UCSD-AML1 (cell line): Measurements from ENCODE around the gene SF3B4.
A peak's percentile ranks its signal among the peaks of the same experiment; 100 is the strongest.
"Not testable (repeated sequence)": the region's sequence is repeated elsewhere in the genome, so short reads cannot be mapped to it uniquely, and the experiment has no call there.

Experiments used
- DNase-seq: peaks from one replicate; lab custom pipeline; 2025; ENCODE audit not compliant: unreplicated experiment; lab: John Stamatoyannopoulos, UW

SF3B4 gene, protein sequence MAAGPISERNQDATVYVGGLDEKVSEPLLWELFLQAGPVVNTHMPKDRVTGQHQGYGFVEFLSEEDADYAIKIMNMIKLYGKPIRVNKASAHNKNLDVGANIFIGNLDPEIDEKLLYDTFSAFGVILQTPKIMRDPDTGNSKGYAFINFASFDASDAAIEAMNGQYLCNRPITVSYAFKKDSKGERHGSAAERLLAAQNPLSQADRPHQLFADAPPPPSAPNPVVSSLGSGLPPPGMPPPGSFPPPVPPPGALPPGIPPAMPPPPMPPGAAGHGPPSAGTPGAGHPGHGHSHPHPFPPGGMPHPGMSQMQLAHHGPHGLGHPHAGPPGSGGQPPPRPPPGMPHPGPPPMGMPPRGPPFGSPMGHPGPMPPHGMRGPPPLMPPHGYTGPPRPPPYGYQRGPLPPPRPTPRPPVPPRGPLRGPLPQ

DNA sequence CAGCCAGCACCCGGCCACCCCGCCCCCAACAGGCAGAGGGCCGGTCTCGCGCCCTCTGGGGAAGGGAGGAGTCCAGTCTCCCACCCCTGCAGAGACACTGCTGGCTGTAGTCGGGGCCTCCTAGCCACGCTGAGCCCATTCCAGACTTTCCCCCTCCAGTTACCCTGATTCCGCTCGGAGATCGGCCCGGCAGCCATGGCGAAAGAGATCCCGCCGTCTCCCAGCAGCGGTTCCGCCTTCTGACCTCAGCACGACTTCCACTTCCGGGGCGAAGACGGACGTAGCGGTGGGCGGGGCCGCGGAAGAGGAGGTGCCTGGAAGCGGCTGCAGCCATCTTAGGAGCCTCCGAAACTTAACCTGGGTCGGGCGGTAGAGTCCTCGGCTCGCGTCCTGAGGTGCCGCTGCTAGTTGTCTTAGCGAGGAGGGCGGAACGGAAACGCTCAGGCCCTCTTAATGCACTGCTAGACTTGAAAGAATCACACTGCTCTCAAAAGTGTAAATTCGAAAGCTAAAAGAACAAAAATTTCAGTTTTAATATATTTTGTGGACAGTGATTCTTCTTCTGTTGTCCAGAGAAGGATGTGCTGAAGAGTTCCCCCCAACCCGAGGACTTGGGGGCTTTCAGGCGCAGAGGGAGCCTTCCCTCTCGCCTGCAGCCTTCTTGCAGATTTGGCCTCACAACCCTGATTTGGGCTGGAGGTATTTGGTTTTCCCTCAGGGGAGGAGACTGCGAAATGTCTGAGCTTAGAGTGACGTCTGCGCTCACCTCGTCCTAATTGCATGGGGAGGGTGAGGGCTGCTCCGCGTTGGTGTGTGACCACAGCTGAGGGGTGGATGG, at the start of gene SF3B4:
Gene SF3B4 (minus strand): TSS at position 241 of the 838 bp plus-strand sequence. CDS start 44 bp downstream, at position 197.
- DNase-seq: peak; percentile 94

DNA sequence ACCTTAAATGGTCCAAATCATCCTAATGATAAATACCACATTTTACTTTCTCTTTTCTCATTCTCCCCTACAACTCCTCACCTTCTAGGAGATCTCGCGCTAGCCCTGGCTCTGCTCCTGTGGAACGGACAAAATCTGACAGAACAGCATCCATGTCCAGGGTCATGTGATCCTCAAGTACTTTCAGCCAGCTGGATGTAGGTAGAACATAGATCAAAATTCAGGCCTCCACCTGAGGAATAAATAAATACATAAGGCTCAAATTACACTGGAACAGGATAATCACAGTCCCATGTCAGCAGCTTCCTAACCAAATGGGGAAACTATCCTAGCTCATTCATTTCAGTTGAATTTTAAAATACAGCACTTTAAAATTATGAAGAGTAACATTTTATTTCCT, 49.7 kb upstream of the SF3B4 start:
- no peak for DNase-seq

DNA sequence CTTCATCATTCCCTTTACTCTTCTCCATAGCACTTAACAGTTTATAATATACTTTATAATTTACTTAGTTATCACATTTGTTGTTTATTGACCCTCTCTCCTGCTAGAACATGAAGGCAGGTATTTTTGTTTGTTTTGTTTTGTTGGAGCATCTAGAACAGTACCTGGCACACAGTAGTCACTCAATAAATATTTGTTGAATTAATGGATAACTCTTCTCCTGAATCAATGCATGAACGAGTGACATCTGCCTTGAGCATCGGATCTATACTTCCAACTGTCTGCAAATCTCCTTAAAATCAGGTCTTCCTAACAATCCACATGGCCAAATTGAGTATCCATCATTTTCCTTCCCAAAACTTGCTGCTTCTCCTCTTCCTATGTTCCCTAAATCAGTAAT, 44.9 kb upstream of the SF3B4 start:
- no peak for DNase-seq

DNA sequence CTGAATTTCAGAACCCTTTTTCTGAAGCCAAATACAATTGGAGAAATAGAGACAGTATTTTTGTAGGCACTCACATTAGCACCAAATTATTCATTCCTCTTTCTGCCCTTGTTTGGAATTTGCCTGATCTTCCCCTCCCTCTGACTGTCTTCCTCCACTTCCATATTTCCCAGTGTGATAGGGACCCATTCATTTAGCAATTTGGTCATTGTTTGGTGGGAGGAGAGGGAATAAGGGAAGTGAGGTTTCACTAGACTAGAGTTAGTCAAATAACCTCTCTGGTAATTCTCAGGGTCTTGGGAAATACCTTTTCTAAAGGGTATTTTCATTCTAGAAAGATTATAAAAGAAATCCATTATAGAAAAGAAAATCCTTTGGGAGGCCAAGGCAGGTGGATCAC, 40.0 kb upstream of the SF3B4 start:
- no peak for DNase-seq

DNA sequence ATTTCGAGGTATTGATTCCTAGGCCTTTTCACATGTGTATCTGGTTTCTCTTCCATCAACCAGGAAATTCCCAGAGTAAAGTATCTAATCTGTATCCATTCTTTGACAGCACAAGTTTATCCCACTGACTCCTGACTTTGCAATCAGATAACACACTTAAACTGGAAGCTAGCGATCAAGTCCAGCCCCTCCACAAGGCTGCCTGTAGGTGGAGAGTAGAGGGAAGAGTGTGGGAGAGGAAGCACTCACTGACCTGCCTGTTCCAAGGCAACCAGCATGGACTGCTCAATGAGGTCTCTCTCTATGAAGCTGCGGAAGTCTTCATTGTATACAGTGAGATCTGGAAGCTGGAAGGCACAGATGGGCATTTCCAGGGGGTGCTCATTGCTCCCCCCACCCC, 39.4 kb upstream of the SF3B4 start:
- no peak for DNase-seq

DNA sequence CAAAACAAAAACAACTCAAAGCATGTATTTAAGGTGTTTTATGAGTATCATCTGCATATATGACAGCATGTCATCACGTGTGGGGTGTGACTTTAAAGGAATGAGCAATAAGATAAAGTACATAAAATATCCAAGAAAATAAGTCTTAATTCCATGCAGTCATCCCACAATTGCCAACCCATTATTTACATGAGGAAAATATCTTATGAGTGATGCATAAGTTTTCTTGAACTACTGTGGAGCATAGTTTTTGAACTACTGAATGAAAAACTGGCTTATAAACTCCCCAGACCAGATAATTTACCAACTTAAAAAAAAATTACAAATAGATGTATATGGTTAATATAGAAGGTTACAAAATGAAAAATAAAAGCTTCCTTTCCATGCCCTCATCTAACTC, 38.8 kb upstream of the SF3B4 start:
- DNase-seq: no peak

DNA sequence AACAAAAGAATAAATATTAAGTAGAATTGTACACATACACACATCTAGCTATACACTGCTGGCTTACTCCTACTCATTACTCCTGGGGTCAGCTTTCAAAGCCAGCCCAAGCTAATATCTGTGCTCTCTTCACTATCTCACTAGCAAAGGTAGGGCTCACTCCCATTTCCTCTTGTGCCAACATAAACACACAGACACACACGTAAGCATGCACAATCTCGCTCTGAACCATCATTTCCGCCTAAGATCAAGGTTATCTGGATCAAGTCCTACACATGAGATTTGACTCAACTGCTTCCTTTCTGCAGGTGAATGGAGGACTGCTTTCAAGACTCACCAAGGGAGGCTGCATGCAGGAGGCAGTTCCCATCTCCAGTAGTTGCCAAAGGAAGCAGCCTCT, 37.8 kb upstream of the SF3B4 start:
- no peak for DNase-seq

DNA sequence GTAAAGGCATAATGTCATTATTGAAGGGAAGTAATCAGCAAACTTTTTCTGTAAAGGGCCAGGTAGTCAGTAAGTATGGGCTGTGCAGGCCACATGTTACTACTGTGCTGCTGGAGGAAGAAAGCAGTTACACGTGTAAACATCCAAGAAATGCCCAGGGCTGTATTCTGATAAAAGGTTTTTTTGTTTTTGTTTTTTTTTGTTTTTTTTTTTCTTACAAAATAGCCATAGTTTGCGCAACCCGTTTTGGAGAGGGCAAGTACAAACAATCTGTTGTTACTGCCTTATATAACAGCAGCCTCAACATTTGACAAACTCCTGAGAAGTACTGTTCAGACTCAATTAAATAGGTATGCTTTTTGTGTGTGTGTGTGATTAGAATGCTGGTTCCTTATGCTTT, 35.8 kb upstream of the SF3B4 start:
- no peak for DNase-seq

DNA sequence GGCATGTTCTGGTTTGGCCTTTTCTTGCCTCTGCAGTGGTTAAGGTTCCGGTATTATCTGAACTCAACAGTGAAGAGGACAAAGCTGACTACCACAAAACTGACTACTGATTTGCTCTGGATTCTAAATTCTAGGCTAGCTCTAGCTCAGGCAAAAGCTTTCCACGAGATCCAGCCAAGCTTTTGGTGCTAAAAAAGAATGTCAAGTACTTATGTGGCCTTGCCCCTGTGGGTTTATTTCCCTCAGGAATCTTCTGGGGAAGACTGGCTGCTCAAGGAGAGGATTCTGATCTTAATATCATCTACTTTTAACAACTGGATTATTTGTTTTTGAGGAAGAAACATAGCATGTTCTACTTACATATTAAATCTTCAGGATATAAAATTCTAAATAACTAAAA, 35.1 kb upstream of the SF3B4 start:
- no peak for DNase-seq

DNA sequence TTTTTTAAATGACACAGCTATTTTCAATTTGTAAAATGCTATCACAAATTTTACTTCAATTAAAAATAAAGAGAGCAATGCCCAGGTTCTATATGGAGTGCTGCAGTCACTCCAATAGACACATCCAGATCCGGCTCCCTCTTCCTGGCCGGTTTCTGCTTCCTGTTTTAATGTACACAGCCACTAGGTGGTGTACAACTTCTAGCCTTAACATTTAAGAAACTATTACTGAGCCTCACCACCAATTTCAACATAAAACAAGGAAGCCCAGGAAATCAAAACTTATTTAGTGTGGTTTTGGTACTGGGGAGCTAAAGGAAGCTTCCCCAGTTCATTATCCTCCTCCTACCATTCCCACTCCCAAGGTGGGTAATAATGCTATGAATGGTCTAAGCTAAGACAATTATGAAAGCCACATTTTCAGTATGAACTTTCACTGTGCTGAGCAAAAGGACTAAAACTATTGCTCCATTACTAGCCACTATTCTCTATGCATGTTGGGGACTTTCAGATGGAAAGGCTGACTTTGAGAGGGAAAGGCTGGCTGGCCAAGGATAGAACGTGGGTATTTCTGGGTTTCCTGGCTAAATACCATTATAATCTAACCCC, 34.5 kb upstream of the SF3B4 start:
- DNase-seq: peak; percentile 38

DNA sequence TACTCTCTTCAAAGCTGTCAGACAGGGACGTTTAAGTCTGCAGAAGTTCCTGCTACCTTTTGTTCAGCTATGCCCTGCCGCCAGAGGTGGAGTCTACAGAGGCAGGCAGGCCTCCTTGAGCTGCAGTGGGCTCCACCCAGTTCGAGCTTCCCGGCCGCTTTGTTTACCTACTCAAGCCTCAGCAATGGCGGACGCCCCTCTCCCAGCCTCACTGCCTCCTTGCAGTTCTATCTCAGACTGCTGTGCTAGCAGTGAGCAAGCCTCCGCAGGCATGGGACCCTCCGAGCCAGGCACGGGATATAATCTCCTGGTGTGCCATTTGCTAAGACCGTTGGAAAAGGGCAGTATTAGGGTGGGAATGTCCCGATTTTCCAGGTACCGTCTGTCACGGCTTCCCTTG, 29.9 kb upstream of the SF3B4 start:
- DNase-seq: not testable (repeated sequence)

DNA sequence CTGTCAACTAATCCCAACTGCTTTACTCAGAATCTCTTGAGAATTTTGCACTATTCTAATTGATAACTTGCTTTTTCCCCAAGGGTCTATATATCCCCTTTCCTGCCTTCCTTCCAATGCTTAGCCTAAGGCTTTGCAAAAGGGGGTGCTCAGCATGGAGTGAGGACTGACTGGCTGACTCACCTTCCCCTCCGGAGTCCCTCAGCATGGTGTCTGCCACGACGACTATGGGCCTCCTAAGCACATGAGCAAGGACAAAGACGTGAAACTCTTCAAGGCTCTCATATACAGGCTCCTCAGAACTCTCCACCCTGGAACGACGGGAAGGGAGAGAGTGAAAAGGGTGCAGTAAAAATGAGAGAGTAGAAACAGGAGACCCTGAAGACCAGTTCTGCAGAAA, 22.3 kb upstream of the SF3B4 start:
- DNase-seq: no peak

DNA sequence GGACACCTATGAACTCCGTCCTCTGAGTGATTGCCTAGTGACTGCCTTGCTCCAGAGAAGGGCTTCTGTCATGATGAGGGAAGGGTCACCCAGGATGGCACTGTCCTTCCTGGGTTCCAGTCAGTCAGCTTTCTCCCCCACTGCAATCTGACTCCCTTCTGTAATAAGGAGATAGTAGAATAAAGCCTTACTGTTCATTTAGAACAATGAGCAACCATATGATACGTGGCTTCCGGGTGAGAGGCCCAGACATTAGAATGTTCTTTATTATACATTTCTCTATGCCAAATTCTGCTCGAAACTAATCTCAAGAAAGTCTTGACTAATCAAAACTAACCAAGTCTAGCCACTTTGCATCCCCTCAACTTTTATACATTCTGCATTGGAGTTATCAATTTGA, 17.6 kb upstream of the SF3B4 start:
- DNase-seq: no peak

DNA sequence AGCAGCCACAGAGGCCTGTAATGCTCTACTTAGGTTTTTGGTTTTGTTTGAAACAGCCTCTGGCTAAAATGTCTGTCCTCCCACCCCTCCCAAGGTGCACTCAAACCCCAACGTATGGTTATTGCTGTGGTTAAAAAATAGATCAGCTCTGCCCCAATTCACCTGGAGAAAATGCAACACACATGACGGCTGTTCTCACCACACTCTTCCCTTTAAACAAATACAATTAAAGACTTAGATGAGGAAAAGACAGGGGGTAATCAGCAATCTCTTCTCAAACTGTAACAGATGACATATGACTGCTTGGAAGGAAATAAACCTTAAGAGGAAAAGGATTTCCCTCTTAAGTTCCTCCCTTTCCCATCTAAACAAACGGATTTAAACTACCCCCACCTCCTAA, 15.3 kb upstream of the SF3B4 start:
- no peak for DNase-seq

DNA sequence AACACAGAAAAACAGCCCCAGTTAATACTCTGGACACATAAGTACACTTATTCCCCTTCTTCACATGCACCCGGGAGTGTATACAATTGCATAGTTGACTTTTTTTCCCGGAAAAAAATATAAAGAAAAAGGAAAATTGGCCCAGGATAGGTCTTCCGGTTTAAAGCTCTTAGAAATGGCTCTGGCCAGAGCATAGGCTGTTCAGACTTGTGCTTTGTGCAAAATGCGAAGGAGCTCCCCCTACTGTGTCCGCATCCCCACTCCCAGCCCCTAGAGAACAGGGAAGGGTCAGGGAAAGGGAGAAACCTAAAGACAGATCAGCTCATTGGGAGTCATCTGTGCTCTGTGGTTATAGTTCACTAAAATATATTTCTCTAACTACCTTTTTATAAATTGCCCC, 14.6 kb upstream of the SF3B4 start:
- DNase-seq: peak; percentile 13

DNA sequence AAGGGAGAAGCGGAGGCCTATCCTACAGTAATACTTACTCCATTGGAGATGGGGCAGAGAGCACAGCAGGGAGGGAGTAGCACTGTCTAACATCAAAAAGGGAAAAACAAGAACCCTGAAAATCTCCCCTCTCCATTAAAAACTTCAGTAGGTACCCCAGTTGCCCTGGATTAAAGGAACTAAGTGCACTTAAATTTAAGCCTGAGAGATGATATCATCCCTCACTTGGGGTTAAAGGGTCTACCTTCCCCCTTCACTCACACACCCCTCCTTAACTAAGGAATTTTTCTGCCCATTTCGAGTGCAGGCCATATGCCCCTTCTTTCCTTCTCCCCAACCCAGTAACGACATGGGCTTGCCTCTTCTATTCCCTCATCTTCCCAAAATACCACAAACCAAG, 12.8 kb upstream of the SF3B4 start:
- no peak for DNase-seq

DNA sequence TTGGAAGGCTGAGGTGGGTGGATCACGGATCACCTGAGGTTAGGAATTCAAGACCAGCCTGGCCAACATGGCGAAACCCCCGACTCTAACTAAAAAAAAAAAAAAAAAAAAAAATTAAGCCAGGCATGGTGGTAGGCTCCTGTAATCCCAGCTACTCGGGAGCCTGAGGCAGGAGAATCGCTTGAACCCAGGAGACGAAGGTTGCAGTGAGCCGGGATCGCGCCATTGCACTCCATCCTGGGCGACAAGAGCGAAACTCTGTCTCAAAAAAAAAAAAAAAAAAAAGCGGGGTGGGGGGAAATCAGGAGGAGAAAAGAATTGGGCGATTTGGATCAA, 11.0 kb upstream of the SF3B4 start:
- not testable (repeated sequence) for DNase-seq

DNA sequence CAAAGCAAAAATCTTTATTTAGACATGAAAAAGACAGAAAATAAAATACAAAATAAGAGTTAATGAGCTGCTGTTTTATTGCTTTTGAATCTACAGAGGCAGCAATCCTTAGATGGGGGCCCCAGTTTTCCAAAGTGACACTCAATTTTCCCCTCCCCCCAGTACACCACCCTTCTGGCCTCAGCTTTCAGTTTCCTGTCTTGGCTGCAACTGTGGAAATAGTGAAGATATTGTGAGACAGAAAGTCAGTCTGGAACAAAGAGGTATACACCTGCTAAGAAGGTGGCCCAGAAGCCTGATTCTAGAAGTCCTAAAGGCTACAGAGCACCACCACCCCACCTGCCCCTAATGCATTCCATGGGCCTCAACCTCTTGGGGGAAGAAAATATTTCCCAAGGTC, 10.2 kb upstream of the SF3B4 start:
- no peak for DNase-seq

DNA sequence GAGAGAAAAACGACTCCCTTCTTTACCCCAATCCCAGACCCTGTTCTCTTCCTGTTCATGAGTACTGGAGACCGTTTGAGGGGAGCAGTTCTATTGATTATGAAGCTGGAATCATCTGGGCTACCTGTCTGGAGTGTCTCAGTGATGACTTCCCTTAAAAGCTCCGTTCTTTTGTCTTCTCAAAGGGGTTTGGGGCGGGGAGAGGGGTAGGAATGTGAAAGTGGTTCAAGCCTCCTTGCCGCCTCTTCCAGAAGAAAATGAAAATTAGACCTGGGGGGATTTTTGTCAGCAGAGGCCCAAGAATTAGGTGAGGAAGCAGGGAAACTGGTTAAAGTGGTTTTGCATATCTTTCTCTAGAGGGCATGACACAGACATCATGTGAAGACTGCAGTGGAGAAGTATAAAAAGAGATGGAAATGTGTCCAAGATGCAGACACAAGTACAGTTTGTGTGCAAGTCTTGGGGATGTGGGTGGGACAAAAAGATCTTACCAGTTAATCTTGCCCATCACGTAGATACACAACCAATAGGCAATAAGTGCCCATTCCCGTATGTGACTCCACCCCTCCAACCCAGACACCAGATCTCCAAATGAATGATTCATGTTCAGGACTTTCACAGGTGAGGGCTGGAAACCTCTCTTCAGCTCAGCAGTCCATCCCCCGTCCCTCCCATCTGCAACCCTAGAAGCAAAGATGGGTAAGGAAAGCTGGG, 9.5 kb upstream of the SF3B4 start:
- DNase-seq: no peak

DNA sequence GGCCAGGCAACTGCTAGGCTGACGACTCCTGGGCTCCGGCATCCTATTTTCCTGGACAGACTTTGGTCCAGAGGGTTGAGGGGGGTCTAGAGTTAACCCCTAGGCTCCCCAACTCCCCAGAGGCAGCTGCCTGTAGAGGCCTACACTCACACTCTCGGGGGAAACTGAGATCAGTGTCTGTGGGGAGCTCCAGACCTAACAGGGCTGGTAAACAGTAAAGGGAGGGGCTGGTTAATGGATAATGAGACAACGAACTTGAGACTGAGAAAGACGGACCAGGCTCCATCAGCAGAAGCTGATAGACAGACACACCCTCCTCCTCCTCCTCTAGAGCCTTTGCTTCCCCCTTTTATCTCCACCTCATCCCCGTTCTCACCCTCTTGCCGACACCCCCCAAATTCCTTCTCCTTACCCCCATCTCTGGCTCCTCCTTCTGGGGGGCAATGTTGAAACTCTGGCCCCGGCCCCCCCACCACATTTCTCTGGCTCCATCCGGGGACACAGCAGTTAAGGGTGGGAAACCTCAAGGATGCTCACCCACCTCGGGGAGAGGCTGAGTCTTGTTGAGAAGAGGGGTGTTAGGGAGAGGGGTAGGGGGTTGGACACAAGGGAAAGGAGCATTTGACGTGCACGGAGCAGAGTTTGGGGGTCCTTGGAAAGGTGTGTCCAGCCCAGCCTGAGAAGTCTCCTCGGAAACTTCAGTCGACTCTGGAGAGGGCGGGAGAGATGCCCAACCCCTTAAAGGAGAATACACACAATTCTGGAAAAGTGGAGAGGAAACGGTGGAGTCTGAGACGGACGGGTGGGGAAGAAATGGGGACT, 8.8 kb upstream of the SF3B4 start, which contains the start of gene MTMR11:
Gene MTMR11 (minus strand): TSS at position 710 of the 822 bp plus-strand sequence. CDS start 232 bp downstream, at position 478.
- DNase-seq: no peak
